Osteoblast (primary cell): Measurements from ENCODE around the gene ISY1. TPM values are rescaled to one million over a fixed set of nuclear protein-coding genes. Genes with fewer than 3 reads are reported as not detected.
A peak's percentile ranks its signal among the peaks of the same experiment; 100 is the strongest.
"Not testable (repeated sequence)": the region's sequence is repeated elsewhere in the genome, so short reads cannot be mapped to it uniquely, and the experiment has no call there.

ENCODE experiments used
- DNase-seq: peaks from one replicate; pipeline ENCODE4 v3.0.0; 2011; ENCODE audit warnings: low spot score, mixed read lengths; ENCODE audit not compliant: insufficient read length; ENCODE audit errors: missing footprints
- H2AFZ ChIP-seq: 2 replicates; pipeline ENCODE4 v1.6.0; 2011; ENCODE audit warnings: mild to moderate bottlenecking, low read length
- H3K27ac ChIP-seq: 2 replicates; pipeline ENCODE4 v1.5.1; 2011; ENCODE audit warnings: mild to moderate bottlenecking, low read depth, low read length, moderate library complexity
- H3K27me3 ChIP-seq: 2 replicates; pipeline ENCODE4 v1.6.0; 2012; ENCODE audit warnings: mild to moderate bottlenecking, control low read depth, inconsistent platforms, low read length, moderate library complexity; ENCODE audit not compliant: insufficient read depth
- H3K36me3 ChIP-seq: 2 replicates; pipeline ENCODE4 v1.5.1; 2011; ENCODE audit warnings: mild to moderate bottlenecking, low read length, control low read depth, moderate library complexity; ENCODE audit not compliant: insufficient read depth
- H3K4me1 ChIP-seq: 2 replicates; pipeline ENCODE4 v1.5.1; 2011; ENCODE audit warnings: mild to moderate bottlenecking, low read length, control low read depth, moderate library complexity; ENCODE audit not compliant: insufficient read depth
- H3K4me2 ChIP-seq: 2 replicates; pipeline ENCODE4 v1.6.0; 2011; ENCODE audit warnings: mild to moderate bottlenecking, low read length; ENCODE audit not compliant: insufficient read depth
- H3K4me3 ChIP-seq: fragments of 200-600 bp; sonication (generic); 3 replicates; pipeline ENCODE4 v1.5.1; 2012; ENCODE audit warnings: mild to moderate bottlenecking, low read length, inconsistent platforms; ENCODE audit not compliant: insufficient read depth
- H3K79me2 ChIP-seq: 2 replicates; pipeline ENCODE4 v1.6.0; 2012; ENCODE audit warnings: mild to moderate bottlenecking, low read length, control low read depth, inconsistent platforms; ENCODE audit not compliant: insufficient read depth
- H3K9me3 ChIP-seq: 2 replicates; pipeline ENCODE4 v1.5.1; 2011; ENCODE audit warnings: low read depth, low read length, control low read depth
- H4K20me1 ChIP-seq: 2 replicates; pipeline ENCODE4 v1.6.0; 2012; ENCODE audit warnings: mild to moderate bottlenecking, low read length, control low read depth; ENCODE audit not compliant: insufficient read depth
- CTCF ChIP-seq: IDR thresholded peaks from 2 replicates; pipeline ENCODE4 v1.5.1; 2011; ENCODE audit warnings: mild to moderate bottlenecking, low read depth, low read length, moderate library complexity; ENCODE audit errors: extremely low read depth
- total RNA-seq: library from RNA; depleted of rRNA; stranded (reverse); fragments of >200 nt; gene quantifications from 2 replicates; pipeline ENCODE4 v1.2.3, GENCODE V29; 2012

The ISY1 gene
- total RNA-seq, 1 donor, result 29.0 TPM

DNA sequence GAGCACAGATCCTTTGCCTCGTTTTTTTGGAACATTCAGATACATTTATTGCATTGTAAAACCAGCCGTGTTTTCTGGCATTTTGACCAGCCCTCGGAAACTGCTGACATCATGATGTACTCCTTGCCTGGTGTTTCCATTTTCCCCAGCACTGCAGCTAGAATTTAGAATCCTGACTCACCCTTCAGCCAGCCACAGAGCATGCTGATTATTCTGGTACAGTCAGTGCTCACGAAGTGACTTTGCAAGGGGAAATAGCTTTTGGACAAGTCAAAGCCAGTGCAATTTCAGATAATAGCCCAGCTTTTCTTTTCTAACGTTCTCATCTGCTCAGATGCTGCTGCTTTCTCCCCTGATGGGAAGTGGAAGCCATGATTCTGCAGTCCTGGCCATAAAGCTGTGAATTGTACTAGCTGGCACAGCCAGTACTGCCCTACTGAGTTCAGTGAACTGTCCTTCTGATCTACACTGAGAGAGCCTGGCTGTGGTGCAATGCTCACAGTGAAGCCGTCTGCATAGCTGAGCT lies 34.9 kb upstream of the ISY1 start:
- Histone ChIP-seq H3K27ac (peak overlapping the region; percentile 91), H3K36me3 (no peaks in the 10 kb centered on the region), H3K4me3 (peak overlapping the region; percentile 56), H3K4me2 (peak overlapping the region; percentile 85), H3K9me3 (no peaks in the 10 kb centered on the region), H3K79me2 (peaks cover 2% of the 10 kb centered on the region), H3K4me1 (peaks cover 23% of the 10 kb centered on the region), H3K27me3 (no peaks in the 10 kb centered on the region), H4K20me1 (no peaks in the 10 kb centered on the region), H2AFZ (peak overlapping the region; percentile 87)
- peak; percentile 92 for DNase-seq
- TF ChIP-seq CTCF, result no peak

DNA sequence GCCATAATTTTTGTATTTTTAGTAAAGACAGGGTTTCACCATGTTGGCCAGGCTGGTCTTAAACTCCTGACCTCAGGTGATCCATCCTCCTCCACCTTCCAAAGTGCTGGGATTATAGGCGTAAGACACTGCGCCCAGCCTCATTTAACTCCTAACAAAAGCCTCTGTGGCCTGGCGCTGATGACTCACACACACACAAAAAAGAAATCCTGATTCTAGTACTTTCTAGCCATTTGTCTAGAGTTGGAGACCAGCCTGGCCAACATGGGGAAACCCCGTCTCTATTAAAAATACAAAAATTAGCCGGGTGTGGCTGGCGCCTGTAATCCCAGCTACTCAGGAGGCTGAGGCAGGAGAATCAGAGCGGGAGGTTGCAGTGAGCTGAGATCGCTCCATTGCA lies 28.9 kb upstream of the ISY1 start:
- H4K20me1 ChIP-seq, H2AFZ ChIP-seq, H3K4me1 ChIP-seq, H3K4me3 ChIP-seq, H3K36me3 ChIP-seq, DNase-seq, H3K27ac ChIP-seq, H3K4me2 ChIP-seq, H3K9me3 ChIP-seq, H3K27me3 ChIP-seq: not testable (repeated sequence)
- peaks cover 15% of the 10 kb centered on the region for H3K79me2 ChIP-seq

GRCh38 chr3:129187857-129188256 lies 27.0 kb upstream of the ISY1 start:
- Histone ChIP-seq H3K4me2 (no peak overlapping the region), H3K27ac (no peak overlapping the region), H3K36me3 (no peaks in the 10 kb centered on the region), H2AFZ (no peak overlapping the region), H3K27me3 (no peaks in the 10 kb centered on the region), H3K79me2 (peaks cover 34% of the 10 kb centered on the region), H3K4me3 (no peak overlapping the region), H3K4me1 (peaks cover 6% of the 10 kb centered on the region), H3K9me3 (no peaks in the 10 kb centered on the region), H4K20me1 (peaks cover 2% of the 10 kb centered on the region)
- no peak for DNase-seq
- no peak for TF ChIP-seq CTCF

GRCh38 chr3:129185783-129186182 lies 24.9 kb upstream of the ISY1 start:
- Histone ChIP-seq H3K36me3 (no peaks in the 10 kb centered on the region), H4K20me1 (peaks cover 20% of the 10 kb centered on the region), H3K4me1 (peaks cover 18% of the 10 kb centered on the region), H3K27me3 (no peaks in the 10 kb centered on the region), H3K27ac (no peak overlapping the region), H3K9me3 (no peaks in the 10 kb centered on the region), H3K4me3 (no peak overlapping the region), H3K79me2 (peaks cover 55% of the 10 kb centered on the region), H3K4me2 (peak overlapping the region; percentile 14), H2AFZ (no peak overlapping the region)
- DNase-seq, result no peak
- TF ChIP-seq CTCF, result no peak

DNA sequence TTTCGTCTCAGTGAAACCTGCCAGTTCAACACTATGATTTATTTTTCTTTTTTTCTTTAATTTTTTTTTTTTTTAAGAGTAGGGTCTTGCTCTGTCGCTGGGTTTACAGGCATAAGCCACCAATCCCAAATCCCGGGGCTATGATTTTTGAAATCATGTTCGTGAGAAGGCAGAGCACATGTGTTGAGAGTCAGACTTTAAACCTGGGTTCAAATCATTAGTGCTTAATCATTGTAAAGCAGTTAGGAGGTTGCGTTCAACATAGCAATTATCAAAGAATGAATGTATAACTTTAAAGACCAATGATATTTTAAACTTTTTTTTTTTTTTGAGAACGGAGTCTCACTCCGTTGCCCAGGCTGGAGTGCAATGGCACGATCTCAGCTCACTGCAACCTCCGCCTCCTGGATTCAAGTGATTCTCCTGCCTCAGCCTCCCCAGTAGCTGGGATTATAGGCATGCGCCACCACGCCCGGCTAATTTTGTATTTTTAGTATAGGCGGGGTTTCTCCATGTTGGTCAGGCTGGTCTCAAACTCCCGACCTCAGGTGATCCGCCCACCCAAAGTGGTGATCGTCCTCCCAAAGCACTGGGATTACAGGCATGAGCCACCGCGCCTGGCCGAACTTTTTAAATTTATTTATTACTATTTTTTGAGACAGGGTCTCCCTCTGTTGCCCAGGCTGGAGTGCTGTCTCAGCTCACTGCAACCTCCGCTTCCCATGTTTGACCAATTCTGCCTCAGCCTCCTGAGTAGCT lies 24.1 kb upstream of the ISY1 start:
- DNase-seq, H2AFZ ChIP-seq, H3K36me3 ChIP-seq, H3K9me3 ChIP-seq, H3K27me3 ChIP-seq: not testable (repeated sequence)
- H3K79me2 ChIP-seq, result peaks cover 63% of the 10 kb centered on the region
- peak overlapping the region; percentile 100 for H3K4me2 ChIP-seq
- H4K20me1 ChIP-seq, result peaks cover 28% of the 10 kb centered on the region
- peaks cover 27% of the 10 kb centered on the region for H3K4me1 ChIP-seq
- H3K27ac ChIP-seq, result peak overlapping the region; percentile 98
- H3K4me3 ChIP-seq, result peak overlapping the region; percentile 90
